ENCODE data around the gene CD55.

The CD55 gene

DNA sequence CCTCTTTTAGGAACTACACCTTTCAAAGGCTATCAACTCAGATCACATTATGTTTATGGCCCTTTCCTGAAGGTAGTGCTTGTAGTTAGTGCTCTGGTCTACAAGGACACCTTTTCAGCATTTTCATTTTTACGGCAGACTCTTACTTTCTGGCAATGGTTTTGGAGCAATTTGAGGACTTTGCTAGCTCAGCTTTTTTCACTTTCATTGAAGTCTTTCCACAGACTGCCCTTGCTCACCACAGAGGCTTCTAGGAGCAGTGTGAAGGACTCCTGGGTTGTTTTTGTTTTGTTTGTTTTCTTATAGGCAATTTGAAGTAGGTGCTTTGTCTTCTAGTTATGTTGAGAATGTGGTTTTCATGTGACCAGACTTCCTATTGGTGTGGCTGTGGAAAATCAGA is 43.1 kb downstream of the CD55 start:
- no peak for FAIRE-seq

- FAIRE-seq = no peak
Observed at GRCh38 chr1:207365063-207365462, 43.6 kb downstream of the CD55 start.

- no peak for FAIRE-seq
Observed at GRCh38 chr1:207366022-207366421, 44.5 kb downstream of the CD55 start.

- no peak for FAIRE-seq
Observed at GRCh38 chr1:207388721-207389120, 67.2 kb downstream of the CD55 start.

GRCh38 chr1:207389728-207390464 is 68.4 kb downstream of the CD55 start:
- FAIRE-seq = peak; percentile 55

DNA sequence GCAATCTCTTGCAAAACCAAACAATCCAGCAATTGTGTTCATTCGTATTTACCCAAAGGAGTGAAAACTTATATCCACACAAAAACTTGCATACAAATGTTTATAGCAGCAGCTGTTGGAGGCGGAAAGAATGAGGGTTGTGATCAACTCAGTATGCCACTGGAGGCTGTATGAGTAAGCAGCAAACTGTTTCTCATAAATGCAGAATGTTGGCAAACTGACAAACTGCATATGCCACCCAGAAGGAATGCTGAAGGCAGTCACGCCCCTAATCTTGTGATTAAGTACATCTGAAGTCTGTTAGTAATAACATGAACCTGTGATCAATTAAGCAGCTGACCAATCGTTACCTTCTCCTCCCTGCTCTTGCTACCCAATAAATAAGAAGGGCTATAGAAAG is 72.1 kb downstream of the CD55 start:
- no peak for FAIRE-seq

DNA sequence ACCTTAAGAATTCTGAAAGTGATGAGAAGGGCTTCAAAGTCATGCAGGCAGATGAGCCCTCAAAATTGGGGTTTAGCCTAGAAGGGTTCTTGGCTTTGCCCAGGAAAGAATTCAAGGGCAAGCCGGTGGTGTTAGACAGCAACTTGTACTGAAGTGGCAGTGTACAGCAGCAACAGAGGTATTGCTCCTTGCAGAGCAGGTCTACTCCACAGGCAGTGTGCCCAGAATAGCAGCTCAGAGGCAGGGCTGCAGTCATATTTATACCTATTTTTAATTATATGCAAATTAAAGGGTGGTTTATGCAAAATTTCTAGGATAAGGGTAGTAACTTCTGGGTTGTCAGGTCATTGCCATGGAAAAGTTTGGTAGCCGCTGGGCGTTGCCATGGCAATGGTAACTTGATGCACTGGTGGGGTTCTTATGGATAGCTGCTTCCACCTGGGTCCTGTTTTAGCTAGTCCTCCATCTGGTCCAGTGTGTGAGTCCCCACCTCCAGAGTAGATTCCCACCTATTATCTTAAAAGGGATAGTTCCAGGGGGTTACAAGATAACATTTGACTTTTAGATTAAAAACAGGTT is 74.8 kb downstream of the CD55 start:
- FAIRE-seq = no peak

- FAIRE-seq = no peak
Observed at GRCh38 chr1:207397525-207397926, 76.0 kb downstream of the CD55 start.

- FAIRE-seq = no peak
Observed at GRCh38 chr1:207398986-207399385, 77.5 kb downstream of the CD55 start.

DNA sequence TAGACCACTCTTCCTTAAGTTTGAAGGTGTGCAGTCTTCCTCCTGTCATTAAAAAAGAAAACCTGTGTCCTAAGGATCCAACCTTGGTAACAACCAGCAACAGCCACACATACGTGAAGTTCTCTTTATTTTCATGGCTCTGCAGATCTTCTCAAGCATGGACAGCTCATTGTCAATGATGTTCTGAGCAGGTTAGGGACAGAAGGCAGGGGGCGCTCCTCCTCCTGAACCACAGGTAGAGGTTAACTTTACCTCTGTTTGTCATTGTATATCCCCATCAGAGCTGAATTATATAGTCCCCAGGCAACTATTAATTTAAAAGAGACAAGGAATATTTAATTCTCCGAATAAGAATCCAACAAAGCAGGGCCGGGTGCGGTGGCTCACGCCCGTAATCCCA is 80.1 kb downstream of the CD55 start:
- no peak for FAIRE-seq

DNA sequence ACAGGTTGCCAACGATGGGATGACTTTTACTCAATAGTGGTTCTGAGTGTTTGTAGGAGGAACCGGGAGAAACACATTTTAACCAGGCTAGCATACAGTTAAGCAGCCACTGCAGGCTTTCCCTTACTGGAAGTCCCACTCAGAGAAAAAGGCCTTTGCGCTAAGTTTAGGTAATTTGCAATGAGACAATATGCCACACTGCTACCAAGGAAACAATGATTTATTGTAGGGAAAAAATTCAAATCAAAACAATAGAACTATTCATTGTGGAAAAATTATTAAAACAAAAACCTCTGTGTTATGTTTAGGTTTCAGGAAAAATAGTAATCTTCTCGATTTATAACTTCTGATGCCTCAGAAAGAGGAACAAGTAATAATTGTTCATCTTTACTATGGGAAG is 81.3 kb downstream of the CD55 start:
- FAIRE-seq = no peak

GRCh38 chr1:207404849-207405525 is 83.5 kb downstream of the CD55 start:
- FAIRE-seq = peak; percentile 99

DNA sequence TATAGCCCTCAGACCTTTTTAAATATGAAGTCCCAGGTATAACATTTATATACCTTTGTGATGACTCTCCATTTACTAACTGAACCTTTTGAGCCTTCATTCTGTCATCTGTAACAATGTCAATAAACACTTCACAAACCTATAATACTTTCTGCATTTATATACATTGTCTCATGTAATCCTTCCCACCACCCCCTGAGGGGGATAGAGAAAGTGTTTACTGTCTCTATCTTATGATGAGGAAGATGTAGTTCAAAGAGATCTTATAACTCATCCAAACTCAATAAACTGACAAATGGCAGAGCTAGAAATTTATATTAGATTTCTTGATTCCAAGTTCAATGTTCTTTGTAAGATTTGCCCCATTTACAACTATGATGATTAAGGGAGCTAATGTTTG is 84.3 kb downstream of the CD55 start:
- peak; percentile 70 for FAIRE-seq

GRCh38 chr1:207407655-207408260 is 86.3 kb downstream of the CD55 start:
- FAIRE-seq = peak; percentile 24
